GM23248 (cell line): ENCODE data around the gene UMODL1. TPM values are rescaled to one million over a fixed set of nuclear protein-coding genes. Genes with fewer than 3 reads are reported as not detected.

Experiments used
- DNase-seq: peaks from one replicate; pipeline ENCODE4 v3.0.0-alpha.2; 2015
- H2AFZ ChIP-seq: fragments of 200-600 bp; sonication (generic); 2 replicates; pipeline ENCODE4 v1.6.1; 2016; ENCODE audit warnings: antibody characterized with exemption
- H3F3A ChIP-seq: fragments of 200-600 bp; sonication (generic); 2 replicates; pipeline ENCODE4 v1.6.1; 2016; ENCODE audit warnings: mild to moderate bottlenecking, antibody characterized with exemption, mixed run types; ENCODE audit not compliant: insufficient read depth
- H3K27ac ChIP-seq: fragments of 200-600 bp; sonication (generic); 2 replicates; pipeline ENCODE4 v1.5.1; 2016; ENCODE audit warnings: mild to moderate bottlenecking
- H3K27me3 ChIP-seq: fragments of 200-600 bp; sonication (generic); replicated peaks from 2 replicates; pipeline ENCODE4 v1.6.1; 2016; ENCODE audit warnings: mild to moderate bottlenecking; ENCODE audit not compliant: insufficient read depth
- H3K36me3 ChIP-seq: fragments of 200-600 bp; sonication (generic); 2 replicates; pipeline ENCODE4 v1.6.1; 2016; ENCODE audit warnings: low read depth, mild to moderate bottlenecking
- H3K4me1 ChIP-seq: fragments of 200-600 bp; sonication (generic); 2 replicates; pipeline ENCODE4 v1.6.1; 2016; ENCODE audit warnings: mild to moderate bottlenecking; ENCODE audit not compliant: insufficient read depth
- H3K4me2 ChIP-seq: fragments of 200-600 bp; sonication (generic); one replicate; pipeline ENCODE4 v1.6.1; 2016; ENCODE audit warnings: mild to moderate bottlenecking; ENCODE audit not compliant: unreplicated experiment
- H3K4me3 ChIP-seq: fragments of 200-600 bp; sonication (generic); 2 replicates; pipeline ENCODE4 v1.5.1; 2016; ENCODE audit warnings: mild to moderate bottlenecking
- H3K79me2 ChIP-seq: fragments of 200-600 bp; sonication (generic); 2 replicates; pipeline ENCODE4 v1.6.1; 2016; ENCODE audit warnings: mild to moderate bottlenecking; ENCODE audit not compliant: insufficient read depth
- H3K9ac ChIP-seq: fragments of 200-600 bp; sonication (generic); 2 replicates; pipeline ENCODE4 v1.6.1; 2016; ENCODE audit warnings: mild to moderate bottlenecking
- H3K9me2 ChIP-seq: fragments of 200-600 bp; sonication (generic); 2 replicates; pipeline ENCODE4 v1.6.1; 2016; ENCODE audit warnings: mixed run types, mild to moderate bottlenecking, moderate library complexity; ENCODE audit not compliant: insufficient read depth
- H3K9me3 ChIP-seq: fragments of 200-600 bp; sonication (generic); one replicate; pipeline ENCODE4 v1.6.1; 2017; ENCODE audit warnings: low read depth
- H4K20me1 ChIP-seq: fragments of 200-600 bp; sonication (generic); 2 replicates; pipeline ENCODE4 v1.6.0; 2016; ENCODE audit not compliant: insufficient read depth
- EZH2 ChIP-seq: fragments of 200-600 bp; sonication (generic); IDR thresholded peaks from 2 replicates; pipeline ENCODE4 v1.6.1; 2018; ENCODE audit warnings: antibody characterized with exemption, mild to moderate bottlenecking; ENCODE audit not compliant: insufficient read depth, poor library complexity, severe bottlenecking
- EZH2phosphoT487 ChIP-seq: fragments of 200-600 bp; sonication (generic); IDR thresholded peaks from 2 replicates; pipeline ENCODE4 v1.6.1; 2018; ENCODE audit warnings: antibody characterized with exemption, moderate library complexity, mild to moderate bottlenecking, low read depth; ENCODE audit not compliant: insufficient read depth
- WGBS, 2 experiments: methylation state at CpG; one replicate each; pipeline ENCODE4 v1.1.6; 2015 to 2017; ENCODE audit warnings: low lambda C conversion rate in 2 of 2, low coverage in 1 of 2; ENCODE audit errors: missing lambda C conversion rate in 2 of 2; 5-methylcytosine and 5-hydroxymethylcytosine counted together
- in situ Hi-C: fragments of 300-500 bp; cut with MboI; formaldehyde crosslinking; loops from 2 replicates; pipeline ENCODE4 v1.15.0; 2020
- polyA plus RNA-seq: library from polyadenylated mRNA; unstranded; fragments of >200 nt; fragmentation: Nextera tagmentation; extraction: Ambion mirVana; gene quantifications from 2 replicates; pipeline ENCODE4 v1.2.1, GENCODE V29; 2016
- total RNA-seq: library from RNA; depleted of rRNA; stranded (reverse); fragments of >200 nt; shearing (Covaris generic); gene quantifications from 2 replicates; pipeline ENCODE4 v1.2.3, GENCODE V29; 2014

Gene UMODL1
- total and polyA plus RNA-seq, 2 experiments from 2014 or later: not detected

GRCh38 chr21:42055425-42055824 is 15.7 kb upstream of the UMODL1 start:
- no peaks in the 10 kb centered on the region; the same call in 1 of the 2 replicates for H3K27me3 ChIP-seq
- H3F3A ChIP-seq: peaks cover 14% of the 10 kb centered on the region
- TF ChIP-seq EZH2phosphoT487 (no peak), EZH2 (no peak)
- DNase-seq: no peak
- no peak overlapping the region for H3K4me2 ChIP-seq
- H3K9me3 ChIP-seq: no peaks in the 10 kb centered on the region
- no peaks in the 10 kb centered on the region for H3K36me3 ChIP-seq
- H3K79me2 ChIP-seq: no peaks in the 10 kb centered on the region
- no peaks in the 10 kb centered on the region for H3K9me2 ChIP-seq
- H3K27ac ChIP-seq: no peak overlapping the region
- H3K4me1 ChIP-seq: peaks cover 17% of the 10 kb centered on the region
- H2AFZ ChIP-seq: no peak overlapping the region
- 84 to 89% methylated on average over 9 of the region's 9 CpGs for WGBS, 2 experiments
- in situ Hi-C loops: no loop called here
- no peak overlapping the region for H3K9ac ChIP-seq
- no peak overlapping the region for H3K4me3 ChIP-seq
- H4K20me1 ChIP-seq: no peaks in the 10 kb centered on the region

GRCh38 chr21:42056468-42056867 is 14.6 kb upstream of the UMODL1 start:
- Histone ChIP-seq H3K9me2 (no peaks in the 10 kb centered on the region), H3K27ac (peak overlapping the region; percentile 57), H3K4me3 (peak overlapping the region; percentile 29; the same call in 1 of the 2 replicates), H4K20me1 (no peaks in the 10 kb centered on the region), H3K36me3 (no peaks in the 10 kb centered on the region), H2AFZ (peak overlapping the region; percentile 26; the same call in 1 of the 2 replicates), H3K27me3 (no peaks in the 10 kb centered on the region; the same call in 1 of the 2 replicates), H3K9me3 (no peaks in the 10 kb centered on the region), H3K4me1 (peaks cover 17% of the 10 kb centered on the region), H3K79me2 (no peaks in the 10 kb centered on the region), H3K9ac (peak overlapping the region; percentile 49), H3K4me2 (peak overlapping the region; percentile 51), H3F3A (peaks cover 14% of the 10 kb centered on the region)
- WGBS, 2 experiments: 67 to 69% methylated on average over 11 of the region's 11 CpGs
- in situ Hi-C loops: no loop called here
- peak; percentile 24 for DNase-seq
- TF ChIP-seq EZH2 (no peak), EZH2phosphoT487 (no peak)

- Histone ChIP-seq H3K9me3 (no peaks in the 10 kb centered on the region), H3F3A (peaks cover 14% of the 10 kb centered on the region), H3K9me2 (no peaks in the 10 kb centered on the region), H3K4me3 (peak overlapping the region; percentile 29), H3K36me3 (no peaks in the 10 kb centered on the region), H3K27me3 (no peaks in the 10 kb centered on the region; the same call in 1 of the 2 replicates), H3K4me1 (peaks cover 17% of the 10 kb centered on the region), H3K9ac (peak overlapping the region; percentile 49), H2AFZ (peak overlapping the region; percentile 26; the same call in 1 of the 2 replicates), H3K79me2 (no peaks in the 10 kb centered on the region), H4K20me1 (no peaks in the 10 kb centered on the region), H3K27ac (peak overlapping the region; percentile 57), H3K4me2 (peak overlapping the region; percentile 51)
- in situ Hi-C loops: no loop called here
- DNase-seq: peak; percentile 89
- TF ChIP-seq EZH2phosphoT487: no peak
- TF ChIP-seq EZH2: no peak
- WGBS, 2 experiments: 10 to 13% methylated on average over 17 of the region's 17 CpGs
Measured at GRCh38 chr21:42056996-42057689, 14.0 kb upstream of the UMODL1 start.

GRCh38 chr21:42057851-42058437 is 13.2 kb upstream of the UMODL1 start:
- peak overlapping the region; percentile 57 for H3K27ac ChIP-seq
- no peak overlapping the region for H2AFZ ChIP-seq
- H3K9me2 ChIP-seq: no peaks in the 10 kb centered on the region
- H3K4me3 ChIP-seq: no peak overlapping the region
- WGBS, 2 experiments: 70 to 72% methylated on average over 11 of the region's 11 CpGs
- H3K36me3 ChIP-seq: no peaks in the 10 kb centered on the region
- H3K9ac ChIP-seq: 0 out of 2 replicates have a peak overlapping the region, but pooled peaks have one; percentile 49
- H3K4me1 ChIP-seq: peaks cover 17% of the 10 kb centered on the region
- H3K9me3 ChIP-seq: no peaks in the 10 kb centered on the region
- DNase-seq: no peak
- no peaks in the 10 kb centered on the region for H3K79me2 ChIP-seq
- H3K27me3 ChIP-seq: no peaks in the 10 kb centered on the region
- in situ Hi-C loops: no loop called here
- H3F3A ChIP-seq: peaks cover 14% of the 10 kb centered on the region
- peak overlapping the region; percentile 51 for H3K4me2 ChIP-seq
- H4K20me1 ChIP-seq: no peaks in the 10 kb centered on the region
- TF ChIP-seq EZH2phosphoT487: no peak
- no peak for TF ChIP-seq EZH2
